Measurements from ENCODE around the gene DIP2C.

The DIP2C gene

GRCh38 chr10:628386-629045 is 61.0 kb downstream of the DIP2C start:
- H3K27ac ChIP-seq (ENCODE audit: low read length), result no peak overlapping the region
- H3K79me2 ChIP-seq (ENCODE audit: insufficient read depth, low read length), result no peaks in the 10 kb centered on the region
- TF ChIP-seq CTCF (IDR thresholded peaks at IDR 0.05; ENCODE audit: borderline replicate concordance, extremely low read depth, low read length, poor library complexity, severe bottlenecking) (no peak), EZH2 (IDR thresholded peaks at IDR 0.05; ENCODE audit: borderline replicate concordance, low read depth, low read length, severe bottlenecking) (no peak)
- no peaks in the 10 kb centered on the region for H3K4me1 ChIP-seq (ENCODE audit: insufficient read depth, low read length)
- H3K27me3 ChIP-seq (ENCODE audit: insufficient read depth, low read length, poor library complexity), result no peaks in the 10 kb centered on the region
- H3K4me2 ChIP-seq (ENCODE audit: insufficient read depth, low read length), result no peak overlapping the region
- DNase-seq (no peak), ATAC-seq (ENCODE audit: insufficient read depth, low read depth) (no peak)
- H3K4me3 ChIP-seq (ENCODE audit: low read depth in 1 of 2, low read length in 2 of 2), result no peak overlapping the region
- H3K9ac ChIP-seq (ENCODE audit: low read depth, low read length), result no peak overlapping the region
- no peaks in the 10 kb centered on the region for H4K20me1 ChIP-seq (ENCODE audit: insufficient read depth, low read length)
- no peaks in the 10 kb centered on the region for H3K36me3 ChIP-seq (ENCODE audit: insufficient read depth, low read length)
- H3K9me3 ChIP-seq (ENCODE audit: insufficient read depth, low read length, severe bottlenecking), result no peaks in the 10 kb centered on the region
- H2AFZ ChIP-seq (ENCODE audit: low read depth, low read length), result no peak overlapping the region

- H3K9ac ChIP-seq (ENCODE audit: low read depth, low read length), result no peak overlapping the region
- H3K36me3 ChIP-seq (ENCODE audit: insufficient read depth, low read length), result no peaks in the 10 kb centered on the region
- no peaks in the 10 kb centered on the region for H4K20me1 ChIP-seq (ENCODE audit: insufficient read depth, low read length)
- no peak overlapping the region for H3K4me3 ChIP-seq (ENCODE audit: low read depth in 1 of 2, low read length in 2 of 2)
- no peak for ATAC-seq (ENCODE audit: insufficient read depth, low read depth)
- no peaks in the 10 kb centered on the region for H3K4me1 ChIP-seq (ENCODE audit: insufficient read depth, low read length)
- DNase-seq, result no peak
- no peak overlapping the region for H3K4me2 ChIP-seq (ENCODE audit: insufficient read depth, low read length)
- no peak for TF ChIP-seq EZH2 (IDR thresholded peaks at IDR 0.05; ENCODE audit: borderline replicate concordance, low read depth, low read length, severe bottlenecking)
- H3K27ac ChIP-seq (ENCODE audit: low read length), result no peak overlapping the region
- H3K27me3 ChIP-seq (ENCODE audit: insufficient read depth, low read length, poor library complexity), result no peaks in the 10 kb centered on the region
- no peak overlapping the region for H2AFZ ChIP-seq (ENCODE audit: low read depth, low read length)
- H3K9me3 ChIP-seq (ENCODE audit: insufficient read depth, low read length, severe bottlenecking), result no peaks in the 10 kb centered on the region
- H3K79me2 ChIP-seq (ENCODE audit: insufficient read depth, low read length), result no peaks in the 10 kb centered on the region
Observed at GRCh38 chr10:627032-627992, 62.2 kb downstream of the DIP2C start.

- no peak for DNase-seq
- Histone ChIP-seq H3K79me2 (ENCODE audit: insufficient read depth, low read length) (no peaks in the 10 kb centered on the region), H2AFZ (ENCODE audit: low read depth, low read length) (no peak overlapping the region), H3K36me3 (ENCODE audit: insufficient read depth, low read length) (no peaks in the 10 kb centered on the region), H3K27ac (ENCODE audit: low read length) (no peak overlapping the region), H3K4me3 (ENCODE audit: low read depth in 1 of 2, low read length in 2 of 2) (no peak overlapping the region), H3K9me3 (ENCODE audit: insufficient read depth, low read length, severe bottlenecking) (no peaks in the 10 kb centered on the region), H3K9ac (ENCODE audit: low read depth, low read length) (no peak overlapping the region), H3K27me3 (ENCODE audit: insufficient read depth, low read length, poor library complexity) (peaks cover 4% of the 10 kb centered on the region), H3K4me2 (ENCODE audit: insufficient read depth, low read length) (no peak overlapping the region), H4K20me1 (ENCODE audit: insufficient read depth, low read length) (no peaks in the 10 kb centered on the region), H3K4me1 (ENCODE audit: insufficient read depth, low read length) (no peaks in the 10 kb centered on the region)
- ATAC-seq (ENCODE audit: insufficient read depth, low read depth), result no peak
- TF ChIP-seq EZH2 (IDR thresholded peaks at IDR 0.05; ENCODE audit: borderline replicate concordance, low read depth, low read length, severe bottlenecking), result no peak
- TF ChIP-seq CTCF (IDR thresholded peaks at IDR 0.05; ENCODE audit: borderline replicate concordance, extremely low read depth, low read length, poor library complexity, severe bottlenecking), result no peak
Observed at GRCh38 chr10:625751-626711, 63.4 kb downstream of the DIP2C start.

Measured in DND-41 (cell line).